Suprapubic skin (tissue), 4 donors: Measurements from ENCODE around the gene MGAT1. TPM values are rescaled to one million over a fixed set of nuclear protein-coding genes. Genes with fewer than 3 reads are reported as not detected.

Experiments
- DNase-seq, 2 donors: peaks; one replicate each; pipeline ENCODE4 v3.0.0-alpha.2; 2019; ENCODE audit warnings: low spot score in 2 of 2
- H3K27ac ChIP-seq: fragments of 200-600 bp; sonication (generic); one replicate; pipeline ENCODE4 v1.5.1; 2019
- H3K27me3 ChIP-seq: fragments of 200-600 bp; sonication (generic); one replicate; pipeline ENCODE4 v1.5.1; 2019
- H3K36me3 ChIP-seq: fragments of 200-600 bp; sonication (generic); one replicate; pipeline ENCODE4 v1.5.1; 2019
- H3K4me1 ChIP-seq: fragments of 200-600 bp; sonication (generic); one replicate; pipeline ENCODE4 v1.5.1; 2019
- H3K4me3 ChIP-seq: fragments of 200-600 bp; sonication (generic); one replicate; pipeline ENCODE4 v1.5.1; 2019; ENCODE audit warnings: mild to moderate bottlenecking
- H3K9me3 ChIP-seq: fragments of 200-600 bp; sonication (generic); one replicate; pipeline ENCODE4 v1.5.1; 2019
- CTCF ChIP-seq, 2 donors: fragments of 200-600 bp in 1 of 2; fragments of 450-650 bp in 1 of 2; sonication (generic) in 1 of 2; IDR thresholded peaks; one replicate each; pipeline ENCODE4 v1.5.1; 2016 to 2019; ENCODE audit warnings: antibody characterized with exemption in 2 of 2, mild to moderate bottlenecking in 1 of 2, moderate library complexity in 1 of 2
- EP300 ChIP-seq: sonication (generic); formaldehyde crosslinking; IDR thresholded peaks from one replicate; pipeline ENCODE4 v1.6.1; 2017; ENCODE audit warnings: antibody characterized with exemption
- POLR2A ChIP-seq, 2 donors: fragments of 450-650 bp; IDR thresholded peaks; one replicate each; pipeline ENCODE4 v1.6.1; 2017; ENCODE audit warnings: antibody characterized with exemption in 2 of 2, mild to moderate bottlenecking in 2 of 2, moderate library complexity in 2 of 2
- POLR2AphosphoS5 ChIP-seq, 3 donors: sonication (generic); formaldehyde crosslinking; IDR thresholded peaks; one replicate each; pipeline ENCODE4 v1.6.1; 2017; ENCODE audit warnings: antibody characterized with exemption in 3 of 3
- WGBS: methylation state at CpG from one replicate; pipeline ENCODE4 v1.1.5; 2018; 5-methylcytosine and 5-hydroxymethylcytosine counted together
- total RNA-seq, 4 donors: library from RNA; depleted of rRNA; stranded (reverse); fragments of >200 nt; gene quantifications; one replicate each; pipeline ENCODE4 v1.1.0, GENCODE V29; 2016

MGAT1 gene
- total RNA-seq, 4 donors from 2014 or later, result 122 to 137 (median 125) TPM

DNA sequence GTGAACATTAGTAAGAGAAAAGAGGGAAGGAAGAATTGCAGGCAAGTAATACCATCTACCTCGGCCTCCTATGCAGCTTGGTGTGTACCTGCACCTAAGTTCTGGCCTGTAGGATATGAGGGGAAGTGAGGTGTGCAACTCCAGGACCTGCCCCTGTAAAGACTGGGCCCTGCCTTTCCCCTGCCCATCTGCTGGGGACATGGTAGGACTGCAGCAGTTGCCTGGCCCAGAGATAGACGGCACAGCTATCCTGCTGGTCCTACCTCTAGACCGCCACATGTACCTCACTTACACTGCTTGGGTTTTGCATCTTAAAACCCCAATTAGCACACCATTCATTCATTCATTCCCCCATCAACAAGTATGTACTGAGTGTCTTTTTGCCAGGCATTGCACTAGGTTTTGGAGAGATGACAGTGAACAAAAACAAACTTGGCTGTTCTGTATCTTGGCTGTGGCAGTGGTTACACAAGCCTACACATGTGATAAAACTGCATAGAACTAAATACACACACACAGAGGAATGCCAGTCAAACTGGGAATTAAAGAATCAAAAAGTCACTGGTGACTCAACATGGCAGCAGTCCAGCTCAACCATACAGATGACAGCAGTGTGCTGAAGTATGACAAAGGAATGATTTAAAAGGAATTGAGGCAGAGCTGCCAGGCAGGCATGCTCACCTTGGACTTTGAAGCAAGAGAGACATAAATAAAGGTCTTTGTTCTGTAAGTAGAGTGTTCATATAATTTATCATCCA lies 23.3 kb upstream of the MGAT1 start:
- Histone ChIP-seq H3K9me3 (no peaks in the 10 kb centered on the region), H3K36me3 (peaks cover 4% of the 10 kb centered on the region), H3K4me3 (no peak overlapping the region), H3K27ac (peak overlapping the region; percentile 75), H3K4me1 (peaks cover 64% of the 10 kb centered on the region), H3K27me3 (no peaks in the 10 kb centered on the region)
- TF ChIP-seq POLR2A (IDR thresholded peaks at IDR 0.05) (no peak), POLR2AphosphoS5 (IDR thresholded peaks at IDR 0.05) (peak in 2 of 3 donors; percentile 18 to 80)
- 66% methylated on average over 3 of the region's 3 CpGs for WGBS
- peak in 1 of 2 donors; percentile 89 for DNase-seq

DNA sequence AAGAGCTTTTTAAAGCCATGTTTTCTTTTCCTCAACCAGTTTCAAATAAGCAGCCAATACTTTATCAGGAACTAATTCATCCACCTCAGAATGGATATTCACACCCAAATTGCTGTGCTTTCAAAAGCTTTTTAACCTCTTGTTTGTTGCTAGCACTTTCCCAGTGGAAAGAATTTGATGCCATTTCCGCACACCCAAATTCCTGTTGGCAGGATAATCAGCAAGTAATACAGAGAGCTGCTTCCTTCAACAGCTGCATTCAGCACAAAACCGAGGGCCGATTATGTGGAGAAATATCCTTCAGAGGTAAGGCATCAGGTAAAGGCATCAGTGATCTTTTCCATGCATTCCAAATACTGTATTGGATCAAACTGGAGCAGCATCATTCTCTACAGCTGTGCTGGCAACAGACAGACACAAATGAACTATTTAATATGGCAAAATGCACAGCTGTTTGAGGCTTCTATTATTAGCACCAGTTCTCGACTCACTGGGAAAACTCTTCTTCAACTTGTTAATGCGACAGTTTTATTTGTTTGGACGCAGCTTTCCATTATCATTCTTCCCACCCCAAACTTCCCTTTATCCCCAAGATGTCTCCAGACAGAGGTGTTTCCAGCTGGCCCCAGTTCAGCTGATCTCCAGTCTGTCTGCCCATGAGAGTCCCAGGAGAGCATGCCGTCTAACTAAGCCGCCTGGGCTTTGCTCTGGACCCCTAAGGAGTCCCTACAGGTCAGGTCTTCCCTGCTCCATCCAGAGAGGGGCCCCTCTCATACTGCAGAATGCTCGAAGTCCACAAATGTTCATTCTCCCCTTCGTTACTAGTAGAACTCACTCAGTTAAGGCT lies 22.2 kb upstream of the MGAT1 start:
- H3K4me1 ChIP-seq, result peaks cover 67% of the 10 kb centered on the region
- no peaks in the 10 kb centered on the region for H3K27me3 ChIP-seq
- peaks cover 2% of the 10 kb centered on the region for H3K36me3 ChIP-seq
- TF ChIP-seq EP300, result no peak
- TF ChIP-seq POLR2A (IDR thresholded peaks at IDR 0.05), result no peak
- TF ChIP-seq POLR2AphosphoS5 (IDR thresholded peaks at IDR 0.05), result no peak
- no peak for TF ChIP-seq CTCF (IDR thresholded peaks at IDR 0.05)
- H3K4me3 ChIP-seq, result no peak overlapping the region
- whole genome bisulfite sequencing, result 39% methylated on average over 10 of the region's 10 CpGs
- peak overlapping the region; percentile 75 for H3K27ac ChIP-seq
- no peaks in the 10 kb centered on the region for H3K9me3 ChIP-seq
- DNase-seq, result peak in 1 of 2 donors; percentile 44

DNA sequence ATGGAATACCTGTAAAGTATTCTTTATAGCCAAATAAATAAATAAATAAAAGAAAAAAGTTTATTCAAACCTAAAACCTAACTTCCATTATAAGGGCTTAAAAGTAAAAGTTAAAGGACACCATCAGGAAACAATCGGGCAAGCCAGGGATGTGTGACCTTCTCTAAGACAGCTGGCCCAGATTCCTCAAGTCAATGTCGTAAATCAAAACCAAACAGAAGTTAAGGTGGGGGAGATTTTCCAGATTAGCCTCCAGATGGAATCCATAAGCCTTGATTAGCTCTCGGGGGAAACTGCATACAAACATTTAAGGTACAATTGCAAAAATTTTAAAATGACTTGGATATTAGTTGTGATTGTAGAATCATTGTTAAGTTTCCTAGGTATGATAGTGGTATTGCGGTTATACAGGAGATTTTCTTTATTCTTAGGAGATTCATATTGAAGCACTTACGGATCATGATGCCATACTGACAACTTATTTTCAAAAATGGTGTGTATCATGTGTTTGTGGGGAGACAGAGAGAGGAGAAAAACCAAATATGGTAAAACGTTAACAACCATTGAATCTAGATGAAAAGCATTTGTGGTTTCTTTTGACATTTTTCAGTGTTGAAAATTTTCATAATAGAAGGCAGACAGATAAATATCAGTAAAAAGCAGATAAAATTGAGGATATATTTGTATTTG lies 21.5 kb upstream of the MGAT1 start:
- 66% methylated on average over 6 of the region's 6 CpGs for WGBS
- DNase-seq, result no peak
- no peak overlapping the region for H3K4me3 ChIP-seq
- no peaks in the 10 kb centered on the region for H3K9me3 ChIP-seq
- TF ChIP-seq POLR2AphosphoS5 (IDR thresholded peaks at IDR 0.05) (no peak), EP300 (no peak), CTCF (IDR thresholded peaks at IDR 0.05) (no peak), POLR2A (IDR thresholded peaks at IDR 0.05) (no peak)
- H3K27me3 ChIP-seq, result no peaks in the 10 kb centered on the region
- H3K4me1 ChIP-seq, result peaks cover 63% of the 10 kb centered on the region
- no peaks in the 10 kb centered on the region for H3K36me3 ChIP-seq
- no peak overlapping the region for H3K27ac ChIP-seq

- no peaks in the 10 kb centered on the region for H3K27me3 ChIP-seq
- H3K4me3 ChIP-seq, result no peak overlapping the region
- peak in 1 of 2 donors; percentile 57 for DNase-seq
- H3K9me3 ChIP-seq, result no peaks in the 10 kb centered on the region
- H3K36me3 ChIP-seq, result no peaks in the 10 kb centered on the region
- H3K27ac ChIP-seq, result no peak overlapping the region
- peaks cover 70% of the 10 kb centered on the region for H3K4me1 ChIP-seq
- no peak for TF ChIP-seq POLR2AphosphoS5 (IDR thresholded peaks at IDR 0.05)
- no peak for TF ChIP-seq CTCF (IDR thresholded peaks at IDR 0.05)
- no peak for TF ChIP-seq EP300
- no peak for TF ChIP-seq POLR2A (IDR thresholded peaks at IDR 0.05)
- 85% methylated on average over 7 of the region's 7 CpGs for WGBS
Measured at GRCh38 chr5:180823346-180823745, 20.7 kb upstream of the MGAT1 start.

DNA sequence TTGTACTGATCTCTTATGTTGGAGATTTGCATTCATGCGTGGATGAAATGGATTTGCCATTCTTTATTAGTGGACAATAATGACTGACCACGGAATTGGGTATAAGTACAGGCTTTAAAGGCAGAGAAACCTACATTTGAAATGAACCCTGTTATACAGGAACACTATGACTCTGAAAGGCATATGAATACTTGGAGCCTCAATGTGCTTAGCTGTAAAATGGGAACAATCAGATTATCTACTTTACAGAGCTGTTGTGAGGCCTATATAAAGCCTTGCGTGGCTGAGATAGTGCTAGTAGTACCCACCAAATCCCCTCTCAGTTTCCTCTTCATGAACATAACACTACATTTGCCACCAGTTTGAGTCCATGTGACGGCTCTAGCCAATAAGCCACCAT lies 18.9 kb upstream of the MGAT1 start:
- no peak for TF ChIP-seq POLR2AphosphoS5 (IDR thresholded peaks at IDR 0.05)
- 89% methylated on average over 4 of the region's 4 CpGs for WGBS
- H3K4me3 ChIP-seq, result no peak overlapping the region
- H3K4me1 ChIP-seq, result peaks cover 78% of the 10 kb centered on the region
- H3K9me3 ChIP-seq, result no peaks in the 10 kb centered on the region
- no peak for DNase-seq
- H3K27ac ChIP-seq, result peak overlapping the region; percentile 60
- no peaks in the 10 kb centered on the region for H3K36me3 ChIP-seq
- H3K27me3 ChIP-seq, result no peaks in the 10 kb centered on the region
